ENCODE data around the gene CDKAL1.
"Not testable (repeated sequence)": the region's sequence is repeated elsewhere in the genome, so short reads cannot be mapped to it uniquely, and the experiment has no call there.

The CDKAL1 gene

GRCh38 chr6:20644667-20645370, 110.6 kb downstream of the CDKAL1 start:
- no peak for DNase-seq

DNA sequence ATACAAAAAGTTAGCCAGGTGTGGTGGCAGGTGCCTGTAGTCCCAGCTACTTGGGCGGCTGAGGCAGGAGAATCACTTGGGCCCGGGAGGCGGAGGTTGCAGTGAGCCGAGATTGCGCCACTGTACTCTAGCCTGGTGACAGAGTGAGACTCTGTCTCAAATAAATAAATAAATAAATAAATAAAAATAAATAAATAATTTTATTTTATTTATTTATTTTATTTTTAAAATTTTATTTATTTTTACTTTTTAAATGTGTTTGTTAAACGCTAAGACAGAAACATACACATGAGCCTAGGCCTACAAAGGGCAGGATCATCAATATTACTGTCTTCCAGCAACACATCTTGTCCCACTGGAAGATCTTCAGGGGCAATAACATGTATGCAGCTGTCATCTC, 111.3 kb downstream of the CDKAL1 start:
- DNase-seq = not testable (repeated sequence)

DNA sequence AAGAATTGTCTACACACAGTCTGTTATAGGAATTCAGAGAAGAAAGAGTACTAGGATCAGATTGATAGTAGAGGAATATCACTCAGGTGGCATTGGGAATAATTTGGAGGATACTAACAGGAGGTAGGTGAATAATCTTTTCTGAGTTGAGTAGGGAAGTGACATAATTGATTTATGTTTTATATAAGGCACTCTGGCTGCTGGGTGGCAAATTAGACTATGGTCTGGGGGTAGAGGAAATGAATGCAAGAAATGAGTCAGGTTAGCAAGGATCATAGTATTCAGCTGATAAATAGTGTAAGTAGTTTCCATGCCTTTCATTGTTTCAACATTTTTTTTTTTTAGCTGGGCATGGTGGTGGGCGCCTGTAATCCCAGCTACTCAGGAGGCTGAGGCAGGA, 113.3 kb downstream of the CDKAL1 start:
- DNase-seq = no peak

GRCh38 chr6:20649696-20650470, 115.6 kb downstream of the CDKAL1 start:
- DNase-seq = not testable (repeated sequence)

- DNase-seq = no peak
These were observed 118.2 kb downstream of the CDKAL1 start for GRCh38 chr6:20652299-20653084.

DNA sequence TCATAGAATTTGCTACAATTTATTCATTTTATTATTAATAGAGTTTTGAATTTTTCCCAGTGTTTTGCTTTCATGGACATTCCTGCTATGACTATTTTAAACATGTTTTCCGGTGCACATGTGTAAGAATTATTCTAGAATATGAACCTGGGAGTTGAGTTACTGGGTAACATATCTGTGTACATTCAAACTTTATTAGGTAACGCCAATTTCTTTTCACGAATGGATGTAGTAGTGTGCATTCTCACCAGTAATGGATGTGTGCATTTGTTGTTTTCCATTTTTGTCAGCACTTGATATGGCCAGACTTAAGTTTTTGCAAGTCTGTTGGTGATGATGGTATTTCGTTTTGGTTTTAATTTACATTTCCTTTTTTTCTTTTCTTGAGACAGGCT, 118.8 kb downstream of the CDKAL1 start:
- DNase-seq = no peak

DNA sequence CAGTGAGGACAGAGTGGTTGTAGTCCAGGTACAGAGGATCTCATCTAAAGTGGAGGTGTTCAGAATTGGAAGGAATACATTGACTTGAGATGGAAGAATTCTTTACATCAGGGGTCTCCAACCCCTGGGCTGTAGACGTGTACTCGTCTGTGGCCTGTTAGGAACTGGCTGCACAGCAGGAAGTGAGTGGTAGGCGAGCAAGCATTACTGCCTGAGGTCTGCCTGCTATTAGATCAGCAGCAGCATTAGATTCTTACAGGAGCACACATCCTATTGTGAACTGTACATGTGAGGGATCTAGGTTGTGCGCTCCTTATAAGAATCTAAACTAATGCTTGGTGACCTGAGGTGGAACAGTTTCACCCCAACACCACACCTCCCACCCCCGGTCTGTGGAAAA, 121.1 kb downstream of the CDKAL1 start:
- DNase-seq = no peak

DNA sequence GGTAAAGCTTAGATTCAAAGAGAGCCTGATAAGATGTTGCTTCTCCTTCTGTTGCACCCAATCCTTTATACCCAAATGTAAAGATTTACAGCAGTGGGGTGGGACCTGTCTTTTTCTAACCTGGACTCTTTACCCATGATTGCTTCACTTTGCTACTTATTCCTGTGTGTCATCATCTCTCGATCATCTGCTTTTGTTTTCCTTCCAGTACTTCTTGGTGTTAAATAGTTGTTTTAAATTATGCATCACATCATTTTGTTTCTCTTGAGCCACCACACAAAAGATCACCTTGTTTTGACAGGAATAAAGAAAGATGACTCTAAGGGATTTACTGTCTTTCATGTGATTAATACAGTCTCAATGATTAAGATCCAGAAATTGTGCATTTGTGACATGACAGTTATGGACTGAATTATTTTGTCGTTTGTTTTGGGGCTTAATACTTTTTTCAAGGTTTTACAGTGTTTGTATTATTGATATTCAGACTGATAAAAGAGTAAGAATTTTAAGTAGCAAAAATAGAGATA, 123.1 kb downstream of the CDKAL1 start:
- no peak for DNase-seq

DNA sequence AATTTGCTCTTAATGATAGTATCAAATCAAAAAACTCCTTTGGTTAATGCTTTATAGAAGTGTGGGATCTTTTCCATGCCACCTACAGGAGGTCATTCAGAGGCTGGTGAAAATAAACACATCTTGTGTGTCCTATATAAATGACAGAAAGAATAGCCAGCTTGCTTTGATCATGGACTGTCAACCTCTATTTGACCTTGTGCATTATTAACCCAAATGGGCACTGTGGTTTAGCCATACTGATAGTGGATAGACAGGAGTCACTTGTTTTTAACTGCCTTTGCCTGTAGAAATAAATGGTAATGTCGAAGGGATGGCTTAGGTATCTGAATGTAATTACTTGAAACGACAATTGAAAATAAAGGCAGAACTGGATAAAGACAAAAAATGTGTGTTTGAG, 123.8 kb downstream of the CDKAL1 start:
- no peak for DNase-seq

- no peak for DNase-seq
These were observed 124.3 kb downstream of the CDKAL1 start for GRCh38 chr6:20658516-20658915.

DNA sequence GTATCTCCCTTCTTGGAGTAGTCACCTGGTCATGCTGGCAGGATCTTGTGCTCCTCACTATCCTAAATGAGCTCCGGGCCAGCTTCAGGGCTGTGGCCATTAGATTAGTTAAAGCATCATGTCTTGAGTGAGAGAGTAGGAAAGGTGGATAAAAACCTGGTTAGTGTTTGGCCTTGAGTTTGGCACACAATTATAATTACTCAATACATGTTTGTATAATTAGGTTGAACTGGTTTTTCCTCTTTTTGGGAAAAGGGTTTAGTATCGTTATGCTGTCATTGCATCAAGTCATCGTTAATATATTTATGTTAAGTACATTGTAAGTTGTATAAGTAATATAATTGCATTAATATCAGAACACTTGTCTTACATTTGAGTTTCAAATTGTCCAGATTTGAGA, 126.3 kb downstream of the CDKAL1 start:
- DNase-seq = no peak

DNA sequence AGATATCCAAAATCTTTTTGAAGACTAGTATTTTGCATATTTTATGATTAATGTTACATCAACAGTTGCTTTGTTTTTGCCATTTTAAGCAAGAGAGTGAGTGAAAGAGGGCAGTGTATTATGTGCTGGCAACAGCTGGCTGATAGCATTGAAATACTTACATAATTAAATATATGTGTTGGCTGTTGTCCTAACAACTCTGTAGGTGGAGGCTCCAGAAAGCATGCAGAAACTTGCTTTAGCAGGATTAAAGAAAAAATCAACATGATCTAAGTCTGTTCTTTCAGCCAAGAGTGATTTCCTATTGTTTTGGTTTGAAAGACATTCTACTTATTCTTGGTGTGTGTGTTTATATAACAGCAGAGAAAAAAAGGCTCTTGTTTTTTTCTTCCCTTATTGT, 127.5 kb downstream of the CDKAL1 start:
- no peak for DNase-seq

DNA sequence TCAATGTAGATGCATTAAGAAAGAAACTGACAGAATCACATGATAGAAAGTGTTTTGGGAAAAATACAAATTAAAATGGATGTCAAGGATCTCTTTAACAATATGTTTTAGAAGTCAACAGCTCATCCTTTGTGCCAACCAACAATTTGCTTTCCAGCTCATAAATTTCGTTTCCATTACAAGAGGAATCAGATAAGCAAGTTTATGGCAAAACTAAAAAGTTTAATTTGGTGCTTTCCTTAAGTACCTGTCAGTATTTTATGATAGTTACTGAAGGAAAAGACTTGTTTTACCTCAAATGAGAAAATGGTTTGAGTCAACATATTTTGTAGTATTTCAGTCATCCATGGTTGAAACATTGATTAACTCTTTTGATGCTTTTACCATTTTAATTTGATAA, 130.0 kb downstream of the CDKAL1 start:
- no peak for DNase-seq

DNA sequence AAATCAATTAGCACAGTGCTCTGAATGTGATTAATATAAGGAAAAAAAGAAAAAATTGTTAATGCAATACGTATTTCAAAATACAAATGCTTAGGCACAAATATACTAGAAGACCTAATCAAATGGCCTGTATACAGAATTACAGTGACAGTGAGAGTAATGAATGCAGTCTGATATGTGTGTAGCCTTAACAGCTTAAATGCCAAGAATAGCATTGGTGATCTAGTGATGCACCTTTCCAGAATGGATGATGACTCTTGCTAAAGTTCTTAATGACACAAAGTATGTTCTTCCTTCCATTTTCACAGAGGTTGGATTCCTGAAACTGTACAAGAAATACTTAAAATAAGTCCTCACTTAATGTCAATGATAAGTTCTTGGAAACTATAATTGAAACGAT, 131.0 kb downstream of the CDKAL1 start:
- DNase-seq = no peak

- DNase-seq = no peak
These were observed 135.5 kb downstream of the CDKAL1 start for GRCh38 chr6:20669571-20670314.

DNA sequence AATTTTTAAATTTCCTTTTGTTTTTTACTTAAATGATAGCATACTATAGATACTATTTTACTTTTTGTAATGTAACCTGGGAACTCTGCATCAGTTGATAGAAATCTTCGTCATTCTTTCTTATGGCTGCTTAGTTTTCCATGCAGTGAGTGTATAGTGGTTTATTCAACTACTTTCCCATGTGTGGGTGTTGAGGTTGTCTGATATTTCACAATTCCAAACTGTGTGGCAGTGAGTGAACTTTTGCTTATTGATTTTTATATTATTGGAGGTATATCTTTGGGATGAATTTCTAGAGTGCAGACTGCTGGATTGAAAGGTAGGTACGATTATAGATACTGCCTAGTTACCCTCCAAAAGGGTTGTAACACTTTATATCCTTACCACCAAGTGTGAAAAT, 136.5 kb downstream of the CDKAL1 start:
- no peak for DNase-seq

- no peak for DNase-seq
These were observed 137.8 kb downstream of the CDKAL1 start for GRCh38 chr6:20672038-20672437.

- no peak for DNase-seq
These were observed 139.2 kb downstream of the CDKAL1 start for GRCh38 chr6:20673458-20673857.

DNA sequence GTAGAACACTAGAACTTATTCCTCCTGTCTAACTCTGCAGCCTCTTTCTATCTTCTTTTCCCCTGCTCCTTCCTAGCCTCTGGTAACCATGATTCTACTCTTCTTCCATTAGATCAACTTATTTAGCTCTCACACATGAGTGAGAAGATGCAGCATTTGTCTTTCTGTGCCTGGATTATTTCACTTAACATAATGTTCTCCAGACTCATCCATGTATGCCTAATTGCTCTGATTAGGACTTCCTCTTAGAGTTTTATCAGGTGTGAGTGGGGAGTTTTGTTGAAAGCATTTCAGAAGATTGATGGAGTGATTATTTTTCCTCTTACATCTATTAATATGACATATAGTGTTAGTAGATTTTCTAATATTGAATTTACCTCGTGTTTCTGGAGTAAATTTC, 140.4 kb downstream of the CDKAL1 start:
- DNase-seq = no peak

GRCh38 chr6:20678831-20679352, 144.6 kb downstream of the CDKAL1 start:
- no peak for DNase-seq

DNA sequence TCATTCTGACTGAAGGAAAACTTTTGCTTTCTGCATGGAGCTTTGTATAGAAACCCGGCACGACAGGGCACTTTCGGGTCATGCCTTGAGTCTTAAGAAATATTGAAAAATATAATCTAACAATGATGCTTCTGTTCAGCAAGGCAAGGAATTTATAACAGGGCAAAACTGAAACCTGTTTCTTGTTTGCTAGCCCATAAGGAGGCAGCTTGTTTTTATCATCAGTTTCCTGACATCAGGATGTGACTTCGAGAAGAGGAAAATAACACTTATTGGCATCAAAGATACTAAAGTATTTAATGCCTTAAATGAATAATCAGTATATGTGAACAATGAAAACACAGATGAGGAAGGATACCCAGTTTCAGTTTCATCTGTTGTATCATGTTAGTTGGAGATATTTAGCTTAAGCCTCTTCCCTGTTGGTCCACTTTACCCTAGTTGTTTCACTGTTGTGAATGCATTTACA, 146.5 kb downstream of the CDKAL1 start:
- DNase-seq = no peak

GRCh38 chr6:20681243-20681684, 147.0 kb downstream of the CDKAL1 start:
- DNase-seq = no peak

Measured in 8988T (cell line).